Measurements from ENCODE around the gene NIP7.
"Not testable (repeated sequence)": the region's sequence is repeated elsewhere in the genome, so short reads cannot be mapped to it uniquely, and the experiment has no call there.

NIP7 gene

DNA sequence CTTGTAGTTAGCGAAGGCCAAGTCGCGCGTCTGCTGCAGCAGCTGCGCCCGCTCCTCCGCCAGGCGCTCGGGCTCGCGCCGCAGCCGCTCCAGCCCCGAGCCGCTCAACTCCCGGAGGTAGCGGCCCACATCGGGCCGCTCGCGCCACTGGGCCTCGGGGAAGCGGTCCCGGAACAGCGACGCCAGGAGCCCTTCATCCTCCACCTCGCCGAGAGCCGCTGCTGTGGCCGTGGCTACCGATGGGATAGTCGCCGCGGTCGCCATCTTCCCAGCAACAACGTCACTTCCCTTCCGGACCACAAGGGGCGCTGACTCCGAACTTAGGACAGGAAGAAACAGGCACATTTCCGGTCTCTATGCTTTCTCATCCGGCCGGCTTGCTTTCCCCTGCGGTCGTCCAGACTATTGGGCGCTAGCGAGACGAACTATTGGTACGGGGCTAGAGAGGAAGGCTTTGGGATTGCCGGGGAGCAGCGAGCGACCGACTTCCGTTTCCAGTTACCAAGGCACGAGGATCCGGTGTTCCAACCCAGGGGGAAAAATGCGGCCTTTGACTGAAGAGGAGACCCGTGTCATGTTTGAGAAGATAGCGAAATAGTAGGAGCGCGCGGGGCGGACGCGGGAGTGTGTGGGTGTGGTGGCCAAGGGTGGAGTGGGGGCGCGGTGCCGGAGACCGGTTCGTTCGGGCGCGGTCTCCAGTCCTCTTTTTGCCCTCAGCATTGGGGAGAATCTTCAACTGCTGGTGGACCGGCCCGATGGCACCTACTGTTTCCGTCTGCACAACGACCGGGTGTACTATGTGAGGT lies at the start of gene NIP7, which contains the start of gene COG8:
Gene NIP7, plus strand, starts transcription at position 484 of the 806 bp plus-strand sequence. Its CDS starts 58 bp downstream, at position 542.
Gene COG8, minus strand, starts transcription at position 276 of the 806 bp plus-strand sequence. Its CDS starts 12 bp downstream, at position 264.
- DNase-seq (ENCODE audit: low read depth in 1 of 2, low spot score in 1 of 2) = peak; percentile 81 to 92

DNA sequence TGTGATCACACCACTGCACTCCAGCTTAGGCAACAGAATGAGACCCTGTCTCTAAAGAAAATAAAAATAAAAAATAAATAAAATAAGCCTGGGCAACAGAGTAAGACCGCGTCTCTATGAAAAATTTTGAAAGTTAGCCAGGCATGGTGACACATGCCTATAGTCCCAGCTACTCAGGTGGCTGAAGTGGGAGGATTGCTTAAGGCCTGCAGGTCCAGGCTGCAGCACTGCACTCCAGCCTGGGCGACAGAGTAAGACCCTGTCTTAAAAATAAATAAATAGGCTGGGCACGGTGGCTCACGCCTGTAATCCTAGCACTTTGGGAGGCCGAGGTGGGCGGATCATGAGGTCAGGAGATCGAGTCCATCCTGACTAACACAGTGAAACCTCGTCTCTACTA lies 47.9 kb upstream of the NIP7 start:
- DNase-seq (ENCODE audit: low read depth in 1 of 2, low spot score in 1 of 2) = not testable (repeated sequence)

- no peak for DNase-seq (ENCODE audit: low read depth in 1 of 2, low spot score in 1 of 2)
These were observed 46.2 kb upstream of the NIP7 start for GRCh38 chr16:69293401-69293800.

DNA sequence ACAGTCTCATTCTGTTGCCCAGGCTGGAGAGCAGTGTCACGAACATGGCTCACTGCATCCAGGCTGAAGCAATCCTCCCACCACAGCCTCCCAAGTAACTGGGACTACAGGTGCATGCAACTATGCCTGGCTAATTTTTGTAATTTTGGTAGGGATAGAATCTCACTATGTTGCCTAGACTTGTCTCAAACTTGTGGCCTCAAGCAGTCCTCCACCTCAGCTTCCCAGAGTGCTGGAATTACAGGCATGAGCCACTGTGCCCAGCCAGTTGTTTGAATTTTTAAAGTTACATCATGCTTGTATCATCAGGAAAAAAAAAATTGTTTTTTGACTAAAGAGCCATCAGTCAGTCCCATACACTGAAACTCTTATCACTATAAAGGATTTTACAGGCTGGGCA lies 45.5 kb upstream of the NIP7 start:
- no peak for DNase-seq (ENCODE audit: low read depth in 1 of 2, low spot score in 1 of 2)

DNA sequence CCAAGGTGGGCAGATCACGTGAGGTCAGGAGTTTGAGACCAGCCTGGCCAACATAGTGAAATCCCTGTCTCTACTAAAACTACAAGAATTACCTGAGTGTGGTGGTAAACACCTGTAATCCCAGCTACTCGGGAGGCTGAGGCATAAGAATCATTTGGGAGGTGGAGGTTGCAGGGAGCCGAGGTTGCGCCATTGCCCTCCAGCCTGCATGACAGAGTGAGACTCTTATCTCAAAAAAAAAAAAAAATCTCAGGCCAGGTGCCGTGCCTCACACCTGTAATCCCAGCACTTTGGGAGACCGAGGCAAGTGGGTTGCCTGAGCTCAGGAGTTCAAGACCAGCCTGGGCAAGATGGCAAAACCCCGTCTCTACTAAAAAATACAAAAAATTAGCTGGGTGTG lies 42.8 kb upstream of the NIP7 start:
- not testable (repeated sequence) for DNase-seq (ENCODE audit: low read depth in 1 of 2, low spot score in 1 of 2)

DNA sequence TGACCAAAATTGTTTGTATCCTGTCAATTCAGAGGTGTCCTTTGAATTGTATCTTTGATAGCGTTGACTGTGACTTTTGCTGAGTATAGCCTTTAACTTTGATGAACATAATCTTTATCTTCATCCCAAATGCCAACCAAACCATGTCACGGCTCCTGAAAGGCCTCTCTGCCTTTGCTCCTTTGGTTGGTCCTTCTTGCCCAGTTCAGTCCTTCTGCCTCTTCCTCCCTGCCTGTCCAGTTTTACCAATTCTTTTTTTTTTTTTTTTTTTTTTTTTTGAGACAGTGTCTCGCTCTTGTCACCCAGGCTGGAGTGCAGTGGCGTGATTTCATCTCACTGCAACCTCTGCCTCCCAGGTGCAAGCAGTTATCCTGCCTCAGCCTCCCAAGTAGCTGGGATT lies 41.3 kb upstream of the NIP7 start:
- no peak for DNase-seq (ENCODE audit: low read depth in 1 of 2, low spot score in 1 of 2)

GRCh38 chr16:69301187-69301586 lies 38.4 kb upstream of the NIP7 start:
- DNase-seq (ENCODE audit: low read depth in 1 of 2, low spot score in 1 of 2) = no peak

GRCh38 chr16:69301861-69302260 lies 37.7 kb upstream of the NIP7 start:
- DNase-seq (ENCODE audit: low read depth in 1 of 2, low spot score in 1 of 2) = no peak

- no peak for DNase-seq (ENCODE audit: low read depth in 1 of 2, low spot score in 1 of 2)
These were observed 37.3 kb upstream of the NIP7 start for GRCh38 chr16:69302301-69302700.

GRCh38 chr16:69306031-69306430 lies 33.5 kb upstream of the NIP7 start:
- no peak for DNase-seq (ENCODE audit: low read depth in 1 of 2, low spot score in 1 of 2)

GRCh38 chr16:69307091-69307490 lies 32.5 kb upstream of the NIP7 start:
- DNase-seq (ENCODE audit: low read depth in 1 of 2, low spot score in 1 of 2) = no peak

DNA sequence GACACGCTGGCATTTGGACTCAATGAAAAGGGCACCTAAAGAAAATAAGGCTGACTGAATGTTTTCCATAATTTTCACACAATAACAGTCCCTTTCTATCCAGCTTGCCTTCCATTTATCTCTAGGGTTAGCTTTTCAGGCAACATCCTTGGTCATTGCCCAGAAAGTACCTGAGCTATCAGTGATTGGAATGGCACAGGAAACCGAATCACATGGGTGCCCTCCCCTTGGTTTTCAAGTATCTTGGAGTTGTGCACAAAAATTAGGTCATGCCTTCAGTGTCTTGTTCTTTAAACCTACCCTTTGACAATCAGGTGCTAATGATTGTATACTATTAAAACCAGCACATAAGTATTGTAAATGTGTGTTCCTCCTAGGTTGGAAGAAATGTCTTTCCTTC lies 31.7 kb upstream of the NIP7 start:
- DNase-seq (ENCODE audit: low read depth in 1 of 2, low spot score in 1 of 2) = no peak

DNA sequence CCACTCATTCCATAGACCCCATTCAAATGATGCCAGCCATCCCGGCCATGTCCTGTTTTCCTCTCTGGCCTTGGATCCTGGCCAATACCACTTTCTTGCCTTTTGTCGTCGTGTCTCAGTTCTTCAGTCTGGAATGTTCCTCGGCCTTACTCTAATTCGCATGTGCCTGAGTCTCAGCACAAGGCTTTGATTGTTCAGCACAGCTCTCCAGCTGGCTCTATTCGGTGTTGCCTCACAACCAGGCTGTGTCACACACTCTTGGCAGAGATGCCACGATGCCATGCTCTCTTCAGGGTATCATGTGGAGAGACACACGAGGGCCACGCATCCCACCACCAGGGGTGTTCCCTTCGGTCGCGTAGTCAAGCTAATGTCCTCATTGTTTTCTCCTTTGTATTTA lies 30.3 kb upstream of the NIP7 start:
- no peak for DNase-seq (ENCODE audit: low read depth in 1 of 2, low spot score in 1 of 2)

GRCh38 chr16:69310653-69311532 lies 28.7 kb upstream of the NIP7 start, which contains the start of gene VPS4A:
Gene VPS4A (plus strand): TSS chr16:69311350. CDS start chr16:69311512, 162 bp downstream.
- peak; percentile 95 to 98 for DNase-seq (ENCODE audit: low read depth in 1 of 2, low spot score in 1 of 2)

- peak in 1 of 2 donors; percentile 17 for DNase-seq (ENCODE audit: low read depth in 1 of 2, low spot score in 1 of 2)
These were observed 27.8 kb upstream of the NIP7 start for GRCh38 chr16:69311533-69312387.

GRCh38 chr16:69313469-69313868 lies 26.1 kb upstream of the NIP7 start:
- DNase-seq (ENCODE audit: low read depth in 1 of 2, low spot score in 1 of 2) = no peak

DNA sequence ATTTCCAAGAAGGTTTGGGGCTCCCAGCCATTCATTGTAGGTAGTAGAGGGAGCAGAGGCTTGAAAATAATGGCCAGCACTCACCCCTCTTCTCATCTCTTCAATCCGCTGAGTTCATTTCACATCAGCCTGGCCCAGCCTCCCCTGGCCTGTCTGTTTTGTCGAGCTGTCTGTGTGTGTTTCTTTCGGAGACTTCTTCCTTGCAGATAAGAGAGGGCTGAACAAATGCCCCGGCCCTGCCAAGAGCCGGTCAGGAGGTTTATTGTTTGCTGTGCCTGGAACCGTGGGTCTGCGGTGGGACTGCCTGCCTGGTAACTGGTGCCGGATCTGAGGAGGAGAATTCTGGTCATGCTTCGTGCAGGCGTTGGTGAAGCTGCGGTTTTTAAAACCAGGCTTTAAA lies 25.0 kb upstream of the NIP7 start:
- DNase-seq (ENCODE audit: low read depth in 1 of 2, low spot score in 1 of 2) = no peak

DNA sequence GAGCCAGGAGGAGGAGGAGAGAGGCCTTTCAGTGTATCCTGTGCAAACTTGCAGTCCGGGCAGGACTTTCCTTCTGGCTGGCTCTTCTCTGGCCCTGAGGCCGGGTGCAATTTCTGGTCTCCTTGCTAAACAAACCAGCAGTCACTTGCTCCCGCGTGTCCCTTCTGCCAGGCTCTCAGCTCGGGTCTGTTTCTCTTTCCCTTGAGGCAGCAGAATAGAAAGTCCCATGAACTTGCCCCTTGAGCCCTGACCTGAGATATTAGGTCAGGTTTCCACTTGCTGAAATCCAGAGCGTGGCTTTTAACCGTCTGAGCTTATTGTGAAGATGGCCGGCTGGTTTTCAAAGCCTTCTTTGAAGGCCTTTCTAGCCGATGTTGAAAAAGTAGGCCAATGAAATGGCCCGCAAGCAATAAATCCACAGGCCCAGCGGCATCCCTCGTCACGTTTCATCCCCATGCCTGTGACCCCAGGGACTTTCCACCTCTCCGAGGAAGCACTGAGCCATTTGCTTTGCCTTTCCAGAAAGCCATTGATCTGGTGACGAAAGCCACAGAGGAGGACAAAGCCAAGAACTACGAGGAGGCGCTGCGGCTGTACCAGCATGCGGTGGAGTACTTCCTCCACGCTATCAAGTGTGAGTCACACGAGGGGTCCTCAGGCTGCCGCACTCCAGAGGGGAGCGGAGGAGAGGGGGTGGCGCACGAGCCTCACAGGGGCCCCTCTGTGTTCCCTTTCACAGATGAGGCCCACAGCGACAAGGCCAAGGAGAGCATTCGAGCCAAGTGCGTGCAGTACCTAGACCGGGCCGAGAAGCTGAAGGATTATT lies 23.9 kb upstream of the NIP7 start:
- no peak for DNase-seq (ENCODE audit: low read depth in 1 of 2, low spot score in 1 of 2)

DNA sequence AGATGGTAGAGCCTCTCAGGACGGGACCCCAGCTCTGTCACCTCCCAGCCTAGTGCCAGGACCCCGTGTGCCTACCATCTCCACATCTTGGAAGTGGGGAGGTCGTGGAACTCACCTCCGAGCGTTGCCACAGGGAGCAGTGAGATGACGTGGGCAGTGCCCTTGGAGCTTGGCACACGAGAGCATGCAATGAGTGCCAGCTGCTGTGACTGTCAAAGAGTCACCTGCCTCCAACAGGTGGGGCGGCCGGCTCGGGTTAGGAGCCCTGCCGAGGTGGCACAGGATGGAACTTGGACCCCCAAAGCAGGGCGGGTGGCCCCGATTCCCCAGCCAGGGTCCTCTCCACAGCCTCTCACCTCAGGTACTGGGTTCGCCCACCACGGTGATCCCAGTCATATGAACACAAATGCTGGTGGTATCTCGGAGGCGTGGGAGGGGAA lies 23.0 kb upstream of the NIP7 start:
- no peak for DNase-seq (ENCODE audit: low read depth in 1 of 2, low spot score in 1 of 2)
